HG03175 (cell line): ENCODE results near the gene ARHGEF10L.

Source experiments
- ATAC-seq: cut with Tn5 transposase; IDR thresholded peaks from one replicate; pipeline ENCODE4 v1.9.1; 2021; ENCODE audit warnings: mild to moderate bottlenecking, moderate library complexity; ENCODE audit not compliant: unreplicated experiment

ARHGEF10L gene

DNA sequence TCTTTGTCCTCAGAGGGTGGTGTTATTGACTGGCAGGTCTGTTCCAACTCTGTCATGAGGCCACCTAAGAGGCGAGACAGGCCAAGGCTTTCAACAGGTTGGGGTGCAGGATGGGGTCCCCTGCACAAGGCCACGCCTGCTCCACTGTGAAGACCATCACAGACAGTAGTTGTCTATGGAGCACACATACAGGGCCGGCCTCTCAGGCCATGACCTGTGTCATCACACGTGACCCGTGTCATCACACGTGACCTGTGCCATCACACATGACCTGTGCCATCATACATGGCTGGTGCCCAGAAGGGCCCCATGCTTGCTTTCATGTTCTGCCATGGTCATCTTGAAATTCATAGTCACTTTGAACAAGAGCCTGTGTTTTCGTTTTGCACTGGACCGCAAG lies 91.9 kb downstream of the ARHGEF10L start:
- ATAC-seq, result no peak

DNA sequence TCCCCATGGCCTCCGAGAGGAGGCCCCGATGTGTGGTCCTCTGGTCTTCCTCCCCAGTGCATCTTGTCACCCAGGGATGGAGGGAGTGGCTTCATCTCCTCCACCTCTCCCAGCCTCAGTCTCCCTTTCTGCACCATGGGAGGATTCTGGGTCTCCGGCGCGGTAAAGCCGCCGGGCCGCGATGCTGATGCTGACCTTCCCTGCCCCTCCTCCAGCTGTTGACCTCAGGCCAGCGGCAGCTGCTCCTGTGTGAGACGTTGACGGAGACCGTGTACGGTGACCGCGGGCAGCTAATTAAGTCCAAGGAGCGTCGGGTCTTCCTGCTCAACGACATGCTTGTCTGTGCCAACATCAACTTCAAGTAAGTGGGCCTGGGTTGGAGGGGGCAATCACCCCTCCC lies 92.6 kb downstream of the ARHGEF10L start:
- no peak for ATAC-seq

DNA sequence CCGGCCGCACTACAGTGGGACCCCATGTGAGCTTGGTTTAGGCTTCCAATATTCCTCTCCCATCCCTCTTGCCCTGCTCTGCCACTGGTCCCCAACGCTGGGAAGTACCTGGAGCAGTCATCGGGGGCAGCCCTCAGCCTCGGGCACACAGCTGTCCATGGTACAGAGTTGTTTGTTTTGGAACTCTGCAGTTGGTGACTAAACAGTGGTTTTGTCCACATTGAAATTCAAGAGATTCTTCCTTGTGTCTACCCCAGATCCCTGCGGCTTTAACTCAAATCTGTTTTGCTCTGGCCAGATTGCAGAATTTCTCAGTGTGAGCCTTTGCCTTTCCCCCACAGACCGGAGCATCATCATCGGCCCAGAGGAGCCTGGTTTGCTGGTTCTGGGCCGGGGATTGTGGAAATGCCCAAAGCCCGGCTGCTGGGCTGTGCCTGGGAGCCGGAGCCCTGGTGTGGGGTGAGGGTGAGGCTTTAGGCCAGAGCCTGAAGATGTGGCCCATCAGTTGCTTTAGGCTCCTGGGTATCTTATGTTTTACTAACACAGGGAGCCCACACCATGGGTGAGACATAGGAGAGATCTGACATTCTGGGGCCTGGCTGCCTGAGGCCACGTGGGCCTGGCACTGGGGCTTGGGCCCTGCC lies 93.2 kb downstream of the ARHGEF10L start:
- ATAC-seq, result no peak

DNA sequence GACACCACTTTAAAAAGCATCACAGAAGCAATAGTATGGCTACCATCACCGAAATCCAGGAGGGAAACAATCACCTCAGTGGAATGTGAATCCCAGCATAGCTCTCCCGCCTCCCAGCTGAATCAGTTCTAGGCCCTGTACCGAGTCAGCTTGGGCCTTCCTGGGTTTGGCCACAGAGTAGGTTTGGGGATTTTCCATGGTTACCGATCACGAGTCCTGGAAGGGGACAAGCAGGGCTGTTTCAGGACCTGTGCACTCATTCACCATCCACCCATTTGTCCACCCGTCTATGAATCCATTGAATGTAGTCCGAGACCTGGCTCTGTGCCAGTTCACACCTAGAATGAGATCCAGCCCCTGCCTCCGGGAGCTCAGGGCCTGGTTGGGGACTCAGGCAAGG lies 94.2 kb downstream of the ARHGEF10L start:
- ATAC-seq, result no peak

DNA sequence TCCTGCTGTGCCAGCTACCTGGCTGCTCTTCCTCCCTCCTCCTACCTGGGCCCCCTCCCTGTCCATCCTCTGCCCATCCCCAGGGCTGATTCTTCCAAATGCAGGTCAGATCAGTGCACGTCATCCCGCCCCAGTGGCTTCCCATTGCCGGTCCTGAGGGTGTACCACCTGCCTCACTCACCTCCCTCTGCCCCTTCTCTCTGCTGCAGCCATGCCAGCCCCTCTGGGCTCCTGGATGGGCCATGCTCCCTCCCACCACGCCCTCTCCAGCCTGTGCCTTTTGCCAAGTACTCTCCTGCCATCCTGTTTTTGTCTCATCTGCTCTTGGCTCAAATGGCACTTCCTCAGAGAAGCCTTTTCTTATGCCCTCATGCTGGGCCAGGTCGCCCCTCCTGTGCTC lies 95.8 kb downstream of the ARHGEF10L start:
- ATAC-seq, result no peak

DNA sequence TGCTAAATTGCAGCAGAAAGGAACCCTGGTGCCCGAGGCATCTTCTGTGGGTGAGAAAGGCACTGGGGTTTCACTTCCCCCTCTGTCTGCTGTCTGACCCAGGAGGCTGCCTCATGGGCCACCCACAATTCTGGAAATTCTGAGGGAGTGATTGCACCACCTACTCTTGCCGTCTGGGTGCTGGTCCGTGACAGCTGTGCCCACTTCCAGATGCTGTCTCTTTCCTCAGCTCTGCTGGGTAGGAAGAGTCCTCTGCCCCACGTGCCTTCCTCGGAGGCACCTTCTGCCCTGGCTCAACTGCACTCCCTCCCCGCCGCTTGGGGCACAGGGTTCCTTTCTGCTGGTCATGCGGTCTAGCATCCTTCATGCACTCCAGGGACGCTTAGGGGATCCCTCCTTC lies 96.3 kb downstream of the ARHGEF10L start:
- no peak for ATAC-seq

DNA sequence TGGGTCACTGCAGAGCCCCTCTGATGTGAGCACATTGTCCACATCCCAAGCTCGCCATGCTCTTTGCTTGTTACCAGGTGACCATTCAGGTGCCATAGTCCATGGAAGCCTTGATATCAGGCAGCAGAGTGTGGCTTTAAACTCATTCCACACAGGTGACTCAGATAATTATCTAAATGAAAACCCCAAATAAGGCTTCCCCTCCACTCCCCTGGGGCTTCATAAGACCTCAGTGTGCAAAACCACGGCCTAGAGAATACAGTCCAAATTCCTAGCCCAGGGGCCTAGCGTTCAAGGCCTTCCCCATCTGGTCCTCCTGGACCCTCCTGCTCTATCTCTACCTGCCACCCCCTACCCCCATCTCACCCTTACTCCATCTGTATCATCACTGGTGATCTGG lies 97.1 kb downstream of the ARHGEF10L start:
- no peak for ATAC-seq

DNA sequence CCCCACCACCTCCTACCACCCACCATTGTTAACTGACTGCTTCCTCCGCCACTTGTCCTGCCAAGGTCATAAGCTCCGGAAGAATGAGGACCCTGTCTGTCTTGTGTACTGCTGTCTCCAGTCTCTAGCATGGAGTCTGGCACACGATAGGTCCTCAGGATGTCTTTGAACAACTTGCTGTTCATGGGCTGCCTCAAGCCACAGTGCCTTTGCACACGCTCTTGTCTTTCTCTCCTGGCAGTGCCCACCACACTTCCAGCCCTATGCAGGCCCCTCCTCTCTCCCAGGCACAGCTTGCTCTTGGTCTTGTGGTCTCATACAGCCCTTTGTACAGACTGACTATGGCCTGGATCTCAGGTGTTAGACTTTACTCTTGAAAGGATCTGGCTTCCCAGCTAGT lies 97.6 kb downstream of the ARHGEF10L start:
- no peak for ATAC-seq

DNA sequence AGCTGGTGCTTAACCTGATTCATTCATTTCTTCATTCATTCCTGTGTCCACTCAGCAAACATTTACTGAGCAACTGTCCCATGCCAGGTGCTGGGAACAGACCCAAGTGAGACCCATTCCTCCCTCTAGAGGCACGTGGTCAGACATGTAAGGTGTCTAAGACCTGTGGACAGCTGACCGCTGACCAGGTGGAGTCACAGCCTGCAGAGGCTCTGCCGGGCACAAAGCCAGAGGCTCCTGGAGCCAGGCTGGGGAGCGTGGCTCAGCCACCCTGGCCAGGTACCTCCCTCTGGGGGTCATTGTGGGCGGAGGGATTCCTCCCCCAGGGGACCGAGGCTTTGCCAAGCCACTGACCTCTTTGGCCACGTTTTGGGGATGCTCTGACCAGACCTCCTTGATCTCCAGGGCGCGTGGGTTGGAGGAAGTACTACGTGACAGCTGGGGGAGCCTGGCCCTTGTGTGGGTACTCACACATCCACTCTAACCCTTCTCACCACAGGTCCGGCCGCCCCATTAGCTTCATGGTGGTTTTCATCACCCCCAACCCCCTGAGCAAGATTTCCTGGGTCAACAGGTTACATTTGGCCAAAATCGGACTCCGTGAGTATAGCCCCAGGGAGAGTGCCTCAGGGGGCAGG lies 100.3 kb downstream of the ARHGEF10L start:
- no peak for ATAC-seq

DNA sequence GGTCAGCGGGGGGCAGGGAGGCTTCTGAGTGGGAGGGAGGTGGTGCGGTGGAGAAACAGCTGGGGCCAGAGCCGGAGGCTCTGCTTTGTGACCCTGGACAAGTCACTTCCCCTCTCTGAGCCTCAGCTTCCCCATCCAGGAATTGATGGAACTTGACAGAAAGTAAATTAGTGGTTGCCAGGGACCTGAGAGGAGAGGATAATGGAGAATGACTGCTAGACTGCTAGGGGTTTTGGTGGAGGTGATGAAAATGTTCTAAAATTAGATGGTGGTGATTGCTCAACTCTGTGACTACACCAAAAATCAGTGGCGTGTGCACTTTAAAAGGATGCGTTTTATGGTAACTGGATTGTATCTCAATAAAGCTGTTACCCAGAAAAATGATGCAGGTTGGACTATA lies 100.9 kb downstream of the ARHGEF10L start:
- ATAC-seq, result no peak

DNA sequence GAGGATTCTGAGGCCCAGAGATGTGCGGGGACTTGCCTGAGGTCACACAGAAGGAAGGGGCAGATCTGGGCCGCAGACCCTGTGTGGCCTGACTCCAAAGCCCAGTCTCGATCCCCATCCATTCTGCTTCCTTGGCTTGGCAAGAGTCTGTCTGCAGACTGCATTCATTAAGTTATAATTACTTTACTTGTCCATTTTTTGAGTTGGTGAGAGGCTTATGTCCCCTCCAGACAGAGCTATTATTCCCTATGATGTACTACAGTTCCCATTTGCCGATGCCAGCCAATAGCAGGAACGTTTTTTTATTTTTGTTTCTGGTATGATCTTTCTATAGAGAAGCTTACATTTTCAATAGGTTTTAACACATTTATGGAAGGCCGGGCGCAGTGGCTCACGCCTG lies 101.5 kb downstream of the ARHGEF10L start:
- ATAC-seq, result no peak

DNA sequence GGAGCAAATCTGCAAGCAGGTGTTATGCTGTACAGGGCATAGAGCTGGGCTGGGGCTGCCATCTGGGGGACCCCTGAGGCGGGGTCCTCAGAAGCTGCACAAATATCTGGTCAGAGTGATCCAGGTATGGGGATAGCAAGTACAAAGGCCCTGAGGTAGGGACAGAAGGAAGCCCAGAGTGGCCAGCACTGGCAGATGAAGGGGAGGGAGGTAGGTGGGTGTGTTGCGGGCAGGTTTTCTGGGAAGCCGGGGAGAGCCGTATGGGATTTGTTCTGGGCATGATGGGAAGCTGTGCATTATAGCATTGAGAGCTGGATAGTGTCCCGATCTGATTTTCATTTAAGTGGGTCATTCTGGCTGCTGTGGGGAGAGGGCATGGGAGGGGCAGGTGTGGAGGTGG lies 102.7 kb downstream of the ARHGEF10L start:
- ATAC-seq, result no peak

DNA sequence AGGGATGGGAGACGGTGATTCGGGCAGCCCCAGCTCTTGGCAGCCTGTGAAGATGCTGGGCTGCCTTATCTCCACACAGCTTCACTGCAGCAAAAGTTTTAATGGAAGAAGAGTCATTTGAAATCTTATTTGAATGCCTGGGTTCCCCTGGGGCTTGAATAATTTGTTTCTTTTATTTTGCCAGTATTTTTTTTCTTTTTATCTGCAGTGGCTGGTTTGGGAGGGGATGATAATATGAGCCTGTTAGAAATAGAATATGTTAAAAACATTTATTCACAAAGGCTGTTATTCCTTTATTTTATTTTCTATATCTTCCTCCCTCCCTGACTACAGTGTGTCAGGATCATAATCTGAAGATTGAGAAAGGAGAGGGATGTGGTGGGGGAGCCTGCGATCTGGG lies 103.4 kb downstream of the ARHGEF10L start:
- no peak for ATAC-seq

DNA sequence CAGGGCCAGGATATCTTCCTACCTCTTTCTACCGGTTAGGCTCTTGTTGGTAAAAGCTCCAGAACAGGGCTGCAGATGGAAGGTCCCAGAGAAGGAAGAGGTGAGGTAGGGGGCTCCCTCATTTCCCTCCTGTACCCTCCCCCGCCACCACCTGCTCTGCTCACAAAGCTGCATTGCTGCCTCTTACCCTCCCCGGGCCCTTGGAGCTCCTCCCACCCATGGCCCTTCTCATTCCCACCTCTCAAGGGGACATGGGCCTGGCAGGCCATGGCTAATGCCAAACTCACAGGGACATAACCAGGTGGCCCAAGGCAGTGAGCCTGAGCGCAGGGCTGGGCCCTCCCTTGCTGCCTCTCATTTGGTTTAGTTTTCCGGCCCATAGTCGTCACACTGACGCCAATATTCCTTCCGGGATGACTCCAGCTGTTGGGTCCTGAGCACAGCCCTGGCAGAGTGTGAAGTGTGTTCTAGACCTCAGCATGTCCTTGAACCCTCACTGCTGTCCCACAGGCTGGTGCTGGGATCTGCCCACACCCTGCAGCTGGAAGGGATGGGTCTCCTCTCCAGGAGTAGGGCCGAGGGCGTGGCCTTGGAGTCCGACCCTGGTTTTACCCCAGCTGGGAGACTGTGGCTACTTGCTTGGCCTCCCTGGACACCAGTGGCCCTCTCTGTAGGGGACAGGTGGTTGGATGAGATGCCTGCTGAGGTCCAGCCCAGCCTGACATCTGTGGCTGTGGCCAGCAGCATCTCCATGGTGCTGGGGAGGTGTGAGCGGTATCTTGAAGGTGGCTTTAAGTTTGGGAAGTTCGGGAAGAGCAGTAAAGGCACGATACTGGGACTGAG lies 104.6 kb downstream of the ARHGEF10L start:
- no peak for ATAC-seq

DNA sequence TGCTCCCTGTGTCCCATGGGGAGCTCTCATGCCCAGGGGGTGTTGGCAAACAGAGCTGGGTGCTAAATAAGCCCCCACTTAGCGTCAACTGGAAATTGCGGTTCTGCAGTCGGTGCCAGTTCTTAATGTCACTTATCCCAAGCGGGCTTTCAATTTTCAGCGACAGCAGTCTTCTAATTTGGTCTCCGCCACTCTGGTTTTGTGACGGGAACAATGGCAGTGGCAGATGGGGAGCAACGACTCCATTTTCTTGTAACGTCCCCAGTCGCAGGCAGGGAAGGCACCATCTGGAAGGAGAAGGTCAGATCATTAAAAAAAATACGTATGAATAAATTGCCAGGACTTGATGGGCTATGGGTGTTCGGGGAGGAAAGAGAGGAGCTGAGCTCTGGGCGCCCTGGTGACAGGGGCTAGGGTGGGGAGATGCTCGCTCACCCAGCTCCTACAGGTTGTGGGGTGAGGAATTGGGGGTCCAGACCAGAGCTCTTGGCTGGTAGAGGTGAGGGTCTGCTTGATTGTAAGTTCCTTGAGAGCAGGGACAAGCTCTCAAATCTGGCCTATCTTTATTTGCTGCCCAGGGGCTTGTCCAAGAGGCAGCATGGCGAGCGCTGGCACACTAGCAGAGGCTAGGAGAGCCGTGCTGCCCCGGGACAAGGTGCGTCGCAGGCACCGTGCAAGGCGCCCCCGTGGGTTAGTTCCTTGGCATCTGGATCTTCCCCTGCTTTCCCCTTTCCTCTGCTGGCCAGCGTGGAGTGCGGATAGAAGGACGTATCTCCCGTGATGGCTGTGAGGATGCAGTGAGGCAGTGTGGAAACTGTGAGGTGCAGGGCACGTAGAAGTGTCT lies 105.8 kb downstream of the ARHGEF10L start:
- ATAC-seq, result no peak

DNA sequence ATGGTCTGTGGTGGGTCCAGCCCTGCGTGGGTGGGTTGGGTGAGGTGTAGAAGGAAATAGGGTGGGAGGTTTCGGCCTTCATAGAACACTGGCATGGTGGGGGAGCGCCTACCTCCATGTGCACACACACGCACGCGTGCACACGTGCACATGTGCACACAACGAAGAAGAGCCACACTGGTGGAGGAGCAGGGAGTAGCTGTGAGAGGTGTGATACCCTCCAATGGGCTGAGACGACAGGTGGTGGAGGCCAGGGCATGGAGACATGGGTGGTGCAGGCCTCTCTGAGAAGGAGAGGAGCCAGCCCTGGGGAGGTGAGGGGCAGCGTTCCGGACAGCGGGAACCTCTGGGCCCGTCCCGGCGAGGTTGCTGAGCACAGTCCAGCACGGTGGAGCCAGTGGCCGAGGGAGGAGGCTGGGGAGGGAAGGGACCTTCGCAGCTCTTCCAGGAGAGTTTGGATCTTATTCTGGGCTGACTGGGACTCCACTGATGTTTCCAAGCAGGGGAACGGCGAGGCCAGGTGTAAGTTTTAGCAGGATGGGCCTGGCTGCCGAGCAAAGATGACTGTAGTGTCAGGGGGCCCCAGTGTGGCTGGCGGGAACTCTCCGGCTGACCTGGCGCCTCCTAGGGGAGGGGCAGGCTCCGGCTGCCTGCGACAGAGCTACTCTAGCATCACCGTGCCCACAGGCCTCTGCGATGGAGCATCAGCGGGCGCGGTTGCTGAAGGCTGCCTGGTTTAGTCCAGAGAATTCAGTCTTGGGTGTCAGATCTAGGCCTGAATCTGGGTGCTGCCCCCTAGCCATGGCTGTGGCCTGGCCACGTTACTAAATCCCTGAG lies 107.2 kb downstream of the ARHGEF10L start:
- no peak for ATAC-seq

DNA sequence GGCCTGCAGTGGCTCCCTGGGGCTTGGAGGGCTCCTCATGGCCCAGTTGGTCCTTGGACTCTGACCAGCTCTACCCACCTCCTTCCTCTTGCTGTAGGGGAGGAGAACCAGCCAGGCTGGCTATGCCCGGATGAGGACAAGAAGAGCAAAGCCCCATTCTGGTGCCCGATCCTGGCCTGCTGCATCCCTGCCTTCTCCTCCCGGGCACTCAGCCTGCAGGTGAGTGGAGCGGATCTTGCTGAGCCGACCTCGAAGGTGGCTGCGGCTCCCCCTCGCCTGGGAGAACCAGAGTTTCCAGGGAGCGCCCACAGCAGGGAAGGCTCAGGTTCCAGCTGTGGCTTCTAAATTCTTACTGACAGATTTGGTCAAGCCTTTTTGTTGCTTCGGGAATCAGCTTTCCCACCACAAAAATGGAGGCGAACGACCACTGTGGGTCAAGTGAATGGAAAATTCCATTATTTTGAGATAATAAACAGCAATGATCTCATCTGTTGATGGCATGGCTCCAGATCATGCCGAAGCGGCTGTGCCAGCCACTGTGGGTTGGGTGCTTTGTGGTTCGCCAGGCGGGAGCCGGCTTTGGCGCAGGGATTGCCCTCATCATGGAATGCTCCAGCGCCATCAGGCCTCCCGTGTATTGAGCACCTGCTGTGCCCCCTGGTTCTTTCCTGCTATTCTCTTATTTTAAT lies 109.1 kb downstream of the ARHGEF10L start:
- ATAC-seq, result no peak

DNA sequence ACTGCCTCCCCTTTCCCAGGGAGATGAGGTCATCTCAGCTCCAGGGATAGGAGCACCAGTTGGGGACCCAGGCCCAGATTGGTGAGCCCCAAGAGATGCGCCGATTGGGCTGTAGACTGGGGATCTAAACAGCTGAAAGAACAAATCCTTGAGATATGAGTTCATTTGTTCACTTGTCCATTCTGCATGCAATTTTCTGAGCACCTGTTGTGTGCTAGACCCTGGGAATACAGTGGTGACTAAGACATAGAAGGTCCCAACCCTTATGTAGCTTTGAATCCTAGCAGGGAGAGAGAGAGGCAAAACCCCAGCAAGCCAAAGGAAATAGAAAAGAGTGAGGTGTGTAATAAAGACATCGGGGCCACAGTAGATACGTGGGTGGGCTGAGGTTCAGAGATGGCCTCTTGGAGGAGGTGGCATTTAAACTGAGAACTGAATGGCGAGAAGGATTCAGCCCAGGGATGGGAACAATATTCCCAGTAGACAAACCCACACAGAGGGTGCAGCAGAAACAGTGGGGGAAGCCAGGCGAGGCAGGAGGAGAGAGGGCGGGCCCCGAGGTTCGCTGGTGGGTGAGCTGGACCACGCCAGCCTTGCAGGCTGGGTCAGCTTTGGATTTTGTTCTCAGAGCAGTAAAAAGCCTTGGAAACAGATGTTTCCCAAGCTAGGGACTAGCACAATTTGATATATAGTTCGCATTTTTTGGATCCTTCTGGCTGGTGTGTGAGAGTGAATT lies 110.0 kb downstream of the ARHGEF10L start:
- no peak for ATAC-seq

DNA sequence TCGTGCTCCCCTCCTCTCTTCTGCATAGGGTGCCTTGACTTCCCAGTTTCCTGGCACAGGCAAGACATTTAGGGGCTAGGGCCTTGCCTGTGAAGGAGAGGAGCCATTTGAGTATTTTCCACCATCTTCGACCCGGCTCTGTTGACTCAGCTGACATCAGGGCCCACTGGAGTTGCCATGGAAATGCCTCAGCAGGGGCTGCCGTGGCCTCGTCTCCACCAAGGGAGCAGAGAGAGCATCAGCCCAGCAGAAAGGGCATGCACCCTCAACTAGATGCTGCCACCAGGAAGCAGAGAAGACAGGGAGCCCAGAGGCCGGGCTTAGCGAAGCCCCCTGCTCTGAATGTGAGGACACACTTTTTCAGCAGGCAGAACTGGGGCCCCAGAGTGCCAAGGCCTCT lies 113.8 kb downstream of the ARHGEF10L start:
- ATAC-seq, result no peak
